Muscle of leg (tissue), 11 donors: ENCODE measurements around the gene GPRIN2. TPM values are rescaled to one million over a fixed set of nuclear protein-coding genes. Genes with fewer than 3 reads are reported as not detected.
A peak's percentile ranks its signal among the peaks of the same experiment; 100 is the strongest.

Experiments
- DNase-seq: peaks from one replicate; pipeline ENCODE4 v3.0.0; 2013
- H3K27ac ChIP-seq: one replicate; pipeline ENCODE4 v1.5.1; 2013; ENCODE audit warnings: mild to moderate bottlenecking, low read length, control low read depth
- H3K27me3 ChIP-seq: one replicate; pipeline ENCODE4 v1.6.1; 2013; ENCODE audit warnings: low read length; ENCODE audit not compliant: control insufficient read depth, insufficient read depth
- H3K36me3 ChIP-seq: one replicate; pipeline ENCODE4 v1.6.1; 2013; ENCODE audit warnings: low read length; ENCODE audit not compliant: control insufficient read depth, insufficient read depth
- H3K4me1 ChIP-seq: one replicate; pipeline ENCODE4 v1.6.1; 2013; ENCODE audit warnings: low read length; ENCODE audit not compliant: control insufficient read depth, insufficient read depth
- H3K4me3 ChIP-seq: one replicate; pipeline ENCODE4 v1.5.1; 2013; ENCODE audit warnings: low read length, control low read depth
- H3K9me3 ChIP-seq: replicated peaks from 2 replicates; pipeline ENCODE4 v1.6.1; 2013; ENCODE audit warnings: low read depth, low read length; ENCODE audit not compliant: control insufficient read depth
- WGBS: methylation state at CpG from one replicate; pipeline ENCODE4 v1.1.5; 2013; ENCODE audit warnings: missing lambda C conversion rate; ENCODE audit not compliant: insufficient coverage; 5-methylcytosine and 5-hydroxymethylcytosine counted together
- polyA plus RNA-seq, 8 donors: library from polyadenylated mRNA; unstranded; fragments of 120-200 nt; gene quantifications; one replicate each; pipeline versions ENCODE4 v1.2.1 to v1.2.3, GENCODE V29; 2013; ENCODE audit warnings: inconsistent platforms in 1 of 8, low replicate concordance in 1 of 8; ENCODE audit not compliant: insufficient read length in 8 of 8, insufficient read depth in 1 of 8
- total RNA-seq: library from RNA; stranded (reverse); fragments of 120-200 nt; gene quantifications from one replicate; pipeline ENCODE4 v1.2.4, GENCODE V29; 2013

Gene GPRIN2
- total and polyA plus RNA-seq, 9 donors: 0.12 to 0.91 (median 0.33) TPM

DNA sequence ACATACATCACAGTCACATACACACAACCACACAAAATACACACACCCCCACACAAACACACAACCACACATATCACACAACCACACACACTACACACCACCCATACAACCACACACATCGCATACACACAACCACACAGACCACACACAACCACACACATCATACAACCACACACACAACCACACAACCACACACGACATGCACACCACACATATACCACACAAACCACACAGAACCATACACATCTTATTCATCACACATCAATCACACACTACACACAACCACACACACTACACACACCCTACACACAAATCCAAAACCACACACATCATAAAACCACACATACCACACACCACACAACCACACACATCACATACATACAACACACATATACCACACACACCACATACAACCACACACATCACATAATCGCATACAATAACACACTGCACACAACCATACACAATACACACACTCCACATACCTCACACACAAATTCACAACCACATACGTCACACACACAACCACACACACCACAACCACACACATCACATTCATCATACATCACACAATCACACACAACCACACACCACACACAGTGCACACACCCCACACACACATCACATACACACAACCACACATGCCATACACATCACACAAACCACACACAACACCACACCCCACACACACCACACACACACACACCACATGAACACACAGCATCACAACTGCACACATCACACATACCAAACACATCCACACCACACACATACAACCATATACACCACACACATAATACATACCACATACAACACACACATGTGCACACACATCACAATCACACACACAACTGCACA lies 30.4 kb downstream of the GPRIN2 start:
- no peak overlapping the region for H3K27ac ChIP-seq
- H3K27me3 ChIP-seq: peaks cover 3% of the 10 kb centered on the region
- no peak overlapping the region for H3K4me3 ChIP-seq
- no peaks in the 10 kb centered on the region for H3K9me3 ChIP-seq
- DNase-seq: no peak
- H3K4me1 ChIP-seq: peaks cover 22% of the 10 kb centered on the region
- no peaks in the 10 kb centered on the region for H3K36me3 ChIP-seq
- WGBS: 93% methylated on average over 4 of the region's 4 CpGs

DNA sequence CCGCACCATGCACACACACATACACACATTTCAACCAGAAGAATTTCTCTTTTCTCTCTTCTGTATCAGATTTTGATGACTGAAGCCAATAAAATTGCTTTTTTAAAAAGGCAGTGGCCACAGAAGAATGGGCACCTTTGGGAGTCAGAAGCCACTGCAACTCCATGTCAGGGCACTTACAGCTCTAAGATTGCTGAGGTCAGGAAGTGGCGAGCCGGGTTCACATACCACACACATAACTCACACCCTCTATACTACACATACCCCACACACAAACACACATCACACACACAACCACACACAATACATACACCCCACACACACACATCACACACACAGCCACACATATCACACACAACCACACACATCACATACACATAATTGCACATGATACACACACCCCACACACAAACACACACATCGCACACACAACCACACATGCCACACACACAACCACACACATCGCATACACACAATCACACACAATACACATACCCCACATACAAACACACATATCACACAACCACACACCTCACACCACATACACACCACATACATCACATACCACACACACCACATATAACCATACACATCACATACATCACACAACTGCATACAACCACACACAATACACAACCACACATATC lies 31.2 kb downstream of the GPRIN2 start:
- H3K27ac ChIP-seq: no peak overlapping the region
- no peaks in the 10 kb centered on the region for H3K36me3 ChIP-seq
- H3K9me3 ChIP-seq: no peaks in the 10 kb centered on the region
- peaks cover 3% of the 10 kb centered on the region for H3K27me3 ChIP-seq
- no peak overlapping the region for H3K4me3 ChIP-seq
- DNase-seq: no peak
- WGBS: 85% methylated on average over 5 of the region's 5 CpGs
- peaks cover 25% of the 10 kb centered on the region for H3K4me1 ChIP-seq

DNA sequence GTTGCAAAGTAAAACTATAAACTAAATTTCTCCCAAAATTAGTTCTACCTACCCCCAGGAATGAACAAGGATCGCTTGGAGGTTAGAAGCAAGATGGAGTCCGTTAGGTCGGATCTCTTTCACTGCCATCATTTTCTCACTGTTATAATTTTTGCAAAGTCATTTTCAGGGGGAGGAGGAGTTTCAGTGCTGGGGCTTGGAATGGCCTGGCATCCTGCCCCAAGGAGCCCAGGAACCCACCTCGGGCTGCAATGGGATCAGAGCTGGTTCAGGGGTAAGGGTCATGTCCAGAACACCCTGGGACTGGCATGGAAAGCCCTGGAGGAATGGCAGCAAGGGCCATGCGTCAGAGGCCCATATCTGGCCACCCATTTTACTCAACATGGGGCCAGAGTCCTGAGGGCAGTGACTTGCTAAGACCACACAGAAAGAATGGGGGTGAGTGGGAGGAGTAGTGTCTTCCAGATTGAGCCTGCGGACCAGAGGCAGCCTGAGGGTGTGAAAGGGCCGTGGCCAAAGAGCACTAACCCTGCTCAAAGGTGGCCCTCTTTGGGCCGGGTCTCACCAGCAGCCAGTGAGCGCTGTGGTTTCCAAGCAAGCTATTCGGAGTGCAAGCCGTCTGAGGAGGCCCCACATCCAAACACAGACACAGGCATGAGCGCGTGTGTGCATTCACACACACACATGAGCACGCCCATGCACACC lies 31.8 kb downstream of the GPRIN2 start:
- no peak for DNase-seq
- Histone ChIP-seq H3K27ac (no peak overlapping the region), H3K4me1 (peaks cover 28% of the 10 kb centered on the region), H3K36me3 (no peaks in the 10 kb centered on the region), H3K27me3 (peaks cover 3% of the 10 kb centered on the region), H3K4me3 (no peak overlapping the region), H3K9me3 (no peaks in the 10 kb centered on the region)
- 74% methylated on average over 11 of the region's 14 CpGs for WGBS

DNA sequence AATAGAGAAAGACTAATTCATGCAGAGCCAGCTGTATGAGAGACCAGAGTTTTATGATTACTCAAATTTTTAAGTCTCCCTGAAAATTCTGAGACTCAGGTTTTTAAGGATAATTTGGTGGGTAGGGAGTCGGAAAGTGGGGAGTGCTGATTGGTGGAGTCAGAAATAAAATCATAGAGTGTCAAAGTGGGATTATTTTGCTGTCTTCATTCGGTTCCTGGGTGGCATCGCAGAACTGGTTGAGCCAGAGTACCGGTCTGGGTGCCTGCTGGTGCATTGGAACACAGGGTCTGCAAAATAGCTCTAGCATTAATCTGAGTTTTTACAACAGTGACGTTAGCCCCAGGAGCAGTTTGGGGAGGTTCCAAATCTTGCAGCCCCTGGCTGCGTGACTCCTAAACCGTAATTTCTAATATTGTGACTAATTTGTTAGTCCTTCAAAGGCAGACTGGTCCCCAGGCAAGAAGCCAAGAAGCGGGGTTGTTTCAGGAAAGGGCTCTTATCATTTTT lies 32.4 kb downstream of the GPRIN2 start:
- DNase-seq: no peak
- H3K36me3 ChIP-seq: no peaks in the 10 kb centered on the region
- no peaks in the 10 kb centered on the region for H3K9me3 ChIP-seq
- no peak overlapping the region for H3K4me3 ChIP-seq
- H3K4me1 ChIP-seq: peaks cover 27% of the 10 kb centered on the region
- 71% methylated on average over 4 of the region's 8 CpGs for WGBS
- no peak overlapping the region for H3K27ac ChIP-seq
- H3K27me3 ChIP-seq: peaks cover 3% of the 10 kb centered on the region

DNA sequence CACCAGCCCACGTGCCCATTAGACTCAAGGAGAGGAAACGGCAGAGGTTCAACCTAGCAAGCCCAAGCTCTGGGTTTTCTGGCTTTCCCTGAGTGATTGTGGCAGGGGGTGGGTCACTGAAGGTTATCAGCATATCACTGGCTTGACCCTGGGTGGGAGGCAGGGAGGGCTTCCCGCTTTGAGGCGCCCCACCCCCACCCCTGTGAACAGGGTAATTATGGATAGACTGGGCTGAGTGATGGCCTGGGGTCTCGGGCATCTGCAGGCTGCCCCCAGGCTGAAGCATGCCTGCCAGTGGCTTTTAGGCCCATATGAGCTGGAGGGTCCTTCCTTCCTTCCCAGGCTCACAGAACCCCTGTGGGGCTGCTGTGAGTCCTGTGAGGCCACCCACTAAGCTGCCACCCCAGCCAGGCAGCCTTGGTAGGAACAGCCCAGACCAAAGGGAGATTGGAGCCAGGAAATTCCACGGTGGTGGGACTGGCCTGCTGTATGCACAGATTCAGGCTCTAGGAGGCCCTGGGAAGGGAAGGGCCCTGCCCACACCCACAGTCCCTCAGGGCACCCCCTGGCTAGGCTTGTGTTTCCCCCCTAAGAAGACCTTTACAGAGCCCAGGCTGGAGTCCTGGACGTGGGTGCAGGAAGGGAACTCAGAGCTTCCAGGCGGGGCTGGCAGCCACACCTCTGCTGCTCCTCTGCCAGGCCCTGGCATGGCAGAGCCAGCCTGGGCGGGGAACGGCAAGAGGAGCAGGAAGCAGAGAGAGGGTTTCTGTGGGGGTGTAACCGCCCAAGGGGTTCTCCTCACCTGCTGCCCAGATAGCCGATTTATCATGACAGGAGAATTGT lies 33.1 kb downstream of the GPRIN2 start:
- Histone ChIP-seq H3K27me3 (peaks cover 3% of the 10 kb centered on the region), H3K9me3 (no peaks in the 10 kb centered on the region), H3K36me3 (no peaks in the 10 kb centered on the region), H3K4me3 (no peak overlapping the region), H3K4me1 (peaks cover 24% of the 10 kb centered on the region), H3K27ac (no peak overlapping the region)
- WGBS: 40% methylated on average over 11 of the region's 12 CpGs
- peak; percentile 29 for DNase-seq

GRCh38 chr10:46522295-46523118 lies 34.0 kb downstream of the GPRIN2 start:
- peaks cover 26% of the 10 kb centered on the region for H3K4me1 ChIP-seq
- no peak overlapping the region for H3K4me3 ChIP-seq
- DNase-seq: no peak
- no peaks in the 10 kb centered on the region for H3K36me3 ChIP-seq
- no peak overlapping the region for H3K27ac ChIP-seq
- WGBS: 84% methylated on average over 10 of the region's 10 CpGs
- no peaks in the 10 kb centered on the region for H3K9me3 ChIP-seq
- H3K27me3 ChIP-seq: peaks cover 3% of the 10 kb centered on the region

DNA sequence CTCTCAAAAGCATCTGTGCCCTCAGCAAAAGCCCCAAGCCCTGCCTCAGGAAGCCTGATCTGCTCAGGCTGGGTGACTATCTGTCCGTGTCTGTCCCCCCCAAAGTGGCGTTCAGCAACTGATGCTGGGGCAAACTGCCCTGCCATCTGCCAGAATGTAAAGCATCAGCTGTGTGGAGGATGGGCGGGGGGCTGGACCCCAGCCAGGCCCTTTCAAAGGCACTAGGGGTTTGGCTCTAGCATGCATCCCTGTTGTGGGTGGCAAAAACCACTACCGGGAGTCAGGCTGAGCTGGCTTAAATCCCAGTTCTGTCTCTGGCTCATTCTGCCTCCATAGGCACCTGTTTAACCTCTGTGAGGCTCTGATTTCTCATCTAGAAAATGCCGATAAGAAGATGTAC lies 35.5 kb downstream of the GPRIN2 start:
- peak; percentile 79 for DNase-seq
- WGBS: 56% methylated on average over 5 of the region's 5 CpGs
- no peak overlapping the region for H3K27ac ChIP-seq
- H3K36me3 ChIP-seq: no peaks in the 10 kb centered on the region
- H3K9me3 ChIP-seq: no peaks in the 10 kb centered on the region
- peaks cover 40% of the 10 kb centered on the region for H3K4me1 ChIP-seq
- no peaks in the 10 kb centered on the region for H3K27me3 ChIP-seq
- no peak overlapping the region for H3K4me3 ChIP-seq

DNA sequence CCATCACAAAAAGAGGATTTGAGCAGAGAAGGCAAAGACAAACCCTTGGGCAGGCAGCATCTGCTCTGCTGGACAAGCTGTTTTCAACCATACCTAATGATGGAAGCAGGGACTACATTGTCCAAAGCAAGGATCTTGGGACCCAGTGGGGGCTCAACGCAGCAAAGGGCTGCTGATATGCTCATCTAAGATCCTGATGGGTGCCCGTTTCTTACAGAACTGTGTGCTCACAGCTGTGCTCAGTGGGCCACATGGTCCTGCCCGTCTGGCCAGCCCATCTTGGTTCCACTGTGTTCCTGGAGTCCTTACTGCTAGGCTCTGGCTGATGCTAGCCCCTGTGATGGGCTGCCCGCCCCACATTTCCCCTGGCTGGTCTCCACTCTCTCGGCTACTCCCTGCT lies 36.1 kb downstream of the GPRIN2 start:
- H3K27me3 ChIP-seq: no peaks in the 10 kb centered on the region

More for the DNA sequence above, 36.1 kb downstream of the GPRIN2 start:
- Histone ChIP-seq H3K27ac (no peak overlapping the region), H3K4me3 (no peak overlapping the region), H3K4me1 (peaks cover 40% of the 10 kb centered on the region), H3K9me3 (no peaks in the 10 kb centered on the region), H3K36me3 (no peaks in the 10 kb centered on the region)
- DNase-seq: no peak
- 77% methylated on average over 5 of the region's 5 CpGs for WGBS
